Activated T-helper 9 cell treated with anti-CD3 and anti-CD28 coated beads, Interleukin-2, amount 50 U/mL, for 16 hours (primary cell): ENCODE results near the gene SPHKAP.
"Not testable (repeated sequence)": the region's sequence is repeated elsewhere in the genome, so short reads cannot be mapped to it uniquely, and the experiment has no call there.

Experiments used
- DNase-seq: peaks from one replicate; pipeline ENCODE4 v3.0.0-alpha.2; 2020; ENCODE audit warnings: low read depth

The SPHKAP gene

DNA sequence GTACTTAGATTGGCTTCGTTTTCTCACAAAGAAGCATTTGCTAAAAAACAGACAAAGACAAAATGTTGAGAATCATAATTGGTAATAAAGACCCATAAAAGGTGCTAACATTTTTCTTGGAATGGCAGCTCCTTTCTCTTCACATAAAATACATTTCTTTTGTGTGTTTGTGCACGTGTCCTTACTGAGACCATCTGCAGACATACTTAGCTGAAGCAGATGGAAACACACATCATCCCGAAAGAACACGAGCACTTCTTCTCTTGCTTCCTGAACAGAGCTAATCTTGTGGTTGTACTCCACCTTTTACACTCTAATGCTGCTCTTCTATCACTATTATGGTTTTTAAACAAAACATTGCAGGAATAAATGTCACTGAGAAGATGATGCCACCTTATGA, 142.5 kb downstream of the SPHKAP start:
- DNase-seq, result no peak

DNA sequence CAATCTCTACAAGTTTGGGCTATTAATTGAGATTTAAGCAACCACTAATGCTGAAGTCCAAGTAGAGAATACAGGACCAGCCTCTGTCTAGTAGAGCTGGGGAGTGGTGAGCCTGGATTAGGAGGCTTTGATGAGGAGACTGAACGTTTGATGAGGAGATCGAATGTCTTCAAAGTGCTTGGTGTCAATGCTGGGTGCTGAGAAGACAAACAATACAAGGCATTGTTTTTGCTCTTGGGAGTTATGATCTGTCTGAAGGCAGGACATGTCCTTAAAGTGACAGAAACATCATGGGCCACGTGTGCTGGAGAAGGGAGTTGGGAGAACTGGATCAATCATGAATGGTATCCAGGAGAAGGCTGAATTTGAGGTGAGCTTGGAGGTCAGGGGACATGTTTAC, 143.6 kb downstream of the SPHKAP start:
- DNase-seq, result no peak

DNA sequence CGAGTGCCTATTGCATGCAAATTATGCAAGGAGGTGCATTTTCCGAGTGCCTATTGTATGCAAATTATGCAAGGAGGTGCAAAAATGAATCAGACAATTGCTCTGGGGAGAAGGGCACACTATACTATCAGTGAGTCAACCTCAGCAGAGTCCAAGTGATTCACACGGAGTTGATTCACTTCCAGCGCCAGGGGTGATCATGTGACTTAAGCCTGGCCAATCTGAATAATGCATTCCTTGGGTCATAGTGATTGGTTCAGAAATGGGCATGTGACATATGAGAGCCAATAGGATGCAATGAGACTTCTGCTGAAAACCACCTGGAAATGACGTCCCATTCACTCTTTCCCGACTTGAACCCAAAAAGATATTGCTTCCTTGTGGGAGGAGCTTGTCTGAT, 157.9 kb downstream of the SPHKAP start:
- no peak for DNase-seq

DNA sequence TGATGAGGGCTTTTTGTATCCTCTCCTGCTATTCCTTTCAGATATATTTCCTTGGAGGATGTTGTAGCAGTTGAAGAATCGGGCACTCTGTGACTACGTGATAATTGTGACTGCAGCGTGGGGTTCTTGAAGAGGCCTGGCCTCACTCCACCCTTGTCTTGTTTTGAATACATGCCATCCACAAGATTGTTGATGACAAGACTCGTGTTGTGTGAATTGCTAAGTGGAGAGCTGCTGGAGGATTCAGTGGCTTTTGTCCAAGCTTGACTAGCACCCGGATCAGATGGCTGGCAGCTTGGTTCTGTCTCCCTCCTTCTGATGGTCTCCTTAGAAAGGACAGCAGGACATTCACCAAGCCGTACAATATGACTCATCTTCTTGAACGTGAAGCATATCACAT, 163.2 kb downstream of the SPHKAP start:
- DNase-seq, result no peak

DNA sequence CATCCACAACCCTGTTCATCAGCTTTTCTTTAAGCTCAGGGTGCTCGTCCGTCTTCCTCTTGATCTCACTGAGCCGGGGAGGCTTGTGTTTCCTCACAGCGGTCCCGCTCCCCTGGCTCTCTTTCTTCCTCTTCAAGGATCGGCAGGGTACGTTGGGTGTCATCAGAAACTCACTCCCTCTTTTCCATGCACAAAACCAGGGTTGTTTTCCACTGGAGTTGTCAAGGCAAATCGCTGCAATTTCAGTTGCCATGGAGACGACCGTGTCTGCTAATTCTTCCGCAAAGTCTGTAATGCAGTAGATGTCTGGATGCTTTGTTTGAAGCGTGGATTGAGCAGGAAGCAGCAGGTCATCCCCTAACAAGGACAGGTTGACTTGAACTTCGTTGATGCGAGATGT, 163.7 kb downstream of the SPHKAP start:
- no peak for DNase-seq

DNA sequence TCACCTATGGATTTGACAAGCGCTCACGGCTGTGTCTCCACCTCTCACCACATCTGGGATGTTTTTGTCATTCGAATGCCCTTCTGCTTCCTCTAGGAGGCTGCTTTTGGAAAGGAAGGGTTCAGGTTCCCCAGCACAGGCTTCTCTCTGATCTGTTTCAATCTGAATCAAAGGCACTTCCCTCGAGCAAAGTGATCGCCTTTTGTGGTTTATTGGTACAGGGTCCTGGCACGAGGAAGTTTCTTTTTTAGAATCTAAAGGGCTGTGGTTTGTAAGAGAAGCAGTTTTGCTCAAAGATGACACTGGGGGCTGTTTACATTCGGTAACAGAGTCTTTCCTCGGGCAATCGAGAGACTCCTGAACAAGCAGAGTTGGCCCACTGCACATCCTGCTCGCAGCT, 165.1 kb downstream of the SPHKAP start:
- DNase-seq, result no peak

DNA sequence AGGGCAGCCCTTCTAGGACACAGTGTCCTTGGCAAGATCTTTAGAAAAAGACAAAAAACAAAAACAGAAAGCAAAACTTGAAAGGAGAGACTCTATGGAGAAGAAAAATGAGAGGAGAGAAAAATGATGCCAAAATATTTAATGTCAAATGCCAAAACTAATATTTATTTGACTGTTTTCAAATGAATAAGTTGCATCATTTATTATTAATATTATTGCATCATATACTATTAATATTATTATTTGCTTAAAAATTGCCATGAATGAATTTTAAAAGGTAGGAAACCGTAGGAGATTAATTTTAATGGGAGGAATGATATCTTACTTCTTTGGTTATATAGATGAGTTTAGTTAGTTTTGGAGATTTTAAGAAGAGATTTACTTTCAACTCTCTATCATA, 165.7 kb downstream of the SPHKAP start:
- no peak for DNase-seq

DNA sequence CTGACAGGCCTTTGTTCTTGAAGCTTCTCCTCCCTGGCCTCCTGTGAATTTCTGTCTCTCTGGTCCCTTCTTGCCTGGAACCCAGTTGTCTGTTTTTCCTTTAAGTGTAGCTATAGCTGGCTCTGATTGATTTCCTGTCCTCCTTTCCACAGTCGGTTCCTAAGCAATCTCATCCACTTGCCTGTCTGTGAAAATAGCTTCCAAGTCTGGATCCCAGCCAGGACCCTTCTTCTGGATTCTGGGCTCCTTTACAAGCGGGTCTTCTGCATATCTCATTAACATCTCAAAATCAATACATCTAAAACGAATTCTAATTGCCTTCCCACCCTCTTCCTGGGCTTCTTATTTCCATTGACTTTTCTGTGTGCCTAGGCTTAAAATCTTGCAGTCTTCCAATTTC, 185.1 kb downstream of the SPHKAP start:
- DNase-seq, result no peak

DNA sequence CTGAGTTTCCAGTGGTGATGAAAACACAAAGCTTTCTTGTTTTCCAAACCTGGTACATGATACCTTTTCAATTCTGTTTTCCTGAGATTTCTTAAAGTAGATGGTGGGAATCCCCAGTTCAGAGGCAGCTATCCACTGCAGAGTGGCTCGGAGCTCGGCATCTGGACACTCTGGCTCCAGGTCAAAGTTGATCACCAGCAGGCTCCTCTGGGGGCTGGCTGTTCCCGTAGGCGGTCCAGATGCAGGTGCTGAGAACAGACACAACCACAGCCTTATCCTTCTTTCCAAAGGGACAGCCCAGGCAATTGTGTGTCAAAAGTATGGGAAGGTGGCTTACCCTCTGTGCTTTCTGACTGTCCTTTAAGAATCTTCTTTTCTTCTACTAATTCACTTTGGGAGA, 190.6 kb downstream of the SPHKAP start:
- DNase-seq, result no peak

DNA sequence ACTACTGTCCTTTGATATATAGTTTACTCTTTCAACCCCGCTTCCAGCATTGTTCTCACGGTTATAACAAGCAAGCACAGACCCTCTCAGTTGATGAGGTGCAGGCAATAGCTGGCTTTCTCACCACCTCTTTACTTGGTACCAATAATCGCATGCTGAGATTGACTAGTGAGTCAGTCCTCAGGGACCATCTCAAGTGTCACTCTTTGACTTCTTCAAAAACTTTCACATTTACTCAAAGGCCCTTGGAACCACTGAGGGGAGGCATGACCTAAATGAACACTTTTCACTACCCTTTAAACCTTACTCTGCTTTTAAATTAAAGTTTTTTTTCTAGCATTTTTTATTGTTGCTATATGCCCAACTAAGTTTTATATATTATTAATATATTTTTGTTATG, 208.2 kb downstream of the SPHKAP start:
- no peak for DNase-seq

DNA sequence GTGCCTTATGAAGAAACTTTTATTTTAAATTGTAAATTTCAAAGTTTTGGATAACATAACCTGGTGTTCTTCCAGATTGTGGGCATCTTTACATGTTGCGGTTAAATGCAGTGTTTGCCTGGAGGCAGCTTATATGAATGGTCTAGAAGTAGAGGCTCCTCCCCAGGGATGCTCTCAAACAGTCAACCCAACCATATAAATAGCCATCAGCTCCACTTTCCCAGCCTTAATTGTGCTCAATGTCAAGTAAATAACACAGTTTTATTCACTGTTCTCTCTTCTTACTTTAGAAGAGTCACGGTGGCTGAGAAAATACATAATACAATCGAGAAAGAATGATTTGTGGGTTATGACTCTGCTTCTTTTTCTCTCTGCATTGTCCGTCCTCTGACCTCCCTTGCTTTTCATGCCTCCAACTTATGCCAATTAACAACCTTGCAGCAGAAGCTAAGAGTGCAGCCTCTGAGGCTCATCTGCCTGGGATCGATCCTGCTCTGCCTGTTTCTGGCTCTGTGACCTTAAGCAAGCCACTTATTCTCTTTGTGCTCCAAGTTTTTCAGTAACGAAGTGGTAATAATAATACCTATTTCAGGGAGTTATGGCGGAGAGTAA, 209.8 kb downstream of the SPHKAP start:
- no peak for DNase-seq

DNA sequence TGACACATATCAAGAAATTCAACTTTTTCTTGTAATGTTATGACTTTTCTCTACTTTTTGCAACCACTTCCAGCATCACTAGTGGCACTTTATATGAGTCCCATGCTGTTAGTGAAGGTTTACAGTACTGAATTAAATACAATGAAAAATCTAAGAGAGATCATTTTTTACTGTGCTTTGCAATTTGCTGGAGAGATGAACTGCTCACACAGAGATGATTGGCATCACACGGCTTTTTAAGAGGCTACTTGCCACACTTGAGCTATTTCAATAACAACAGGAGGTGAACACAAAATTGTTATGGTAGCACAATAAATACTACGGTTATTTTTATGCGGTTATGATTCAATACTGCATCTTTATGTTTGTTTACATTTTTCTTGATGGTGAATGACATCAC, 221.2 kb downstream of the SPHKAP start:
- no peak for DNase-seq

DNA sequence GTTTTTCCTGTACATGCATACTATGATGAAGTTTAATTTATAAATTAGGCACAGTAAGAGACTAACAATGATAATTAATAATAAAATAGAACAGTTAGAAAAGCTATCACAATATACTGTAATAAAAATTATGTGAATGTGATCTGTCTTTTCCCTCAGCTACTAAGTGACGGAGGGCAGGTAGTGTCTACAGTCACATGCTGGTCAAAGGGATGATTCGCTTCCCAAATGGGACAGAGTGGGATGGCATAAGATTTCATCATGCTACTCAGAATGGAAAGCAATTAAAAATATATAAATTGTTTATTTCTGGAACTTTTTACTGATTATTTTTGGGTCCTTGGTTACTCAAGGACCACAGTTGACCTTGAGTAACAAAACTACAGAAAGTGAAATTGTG, 238.5 kb downstream of the SPHKAP start:
- no peak for DNase-seq

DNA sequence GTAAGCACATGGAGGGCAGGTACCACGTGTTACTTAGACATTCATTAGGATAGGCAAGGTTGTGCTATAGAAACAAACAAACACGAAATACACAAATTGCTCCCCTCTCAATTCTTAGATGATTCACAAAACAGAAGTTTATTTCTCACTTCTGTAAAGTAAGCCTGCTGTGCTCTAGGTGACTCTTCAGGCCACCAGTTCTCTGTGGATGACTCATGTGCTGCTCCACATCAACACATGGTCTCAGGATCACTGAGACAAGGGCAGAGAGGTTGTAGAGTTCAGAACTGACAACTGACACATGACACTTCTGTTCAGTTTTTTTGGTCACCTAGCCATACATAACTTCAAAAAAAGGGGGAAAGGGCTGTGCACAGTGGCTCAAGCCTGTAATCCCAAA, 239.5 kb downstream of the SPHKAP start:
- DNase-seq, result no peak

DNA sequence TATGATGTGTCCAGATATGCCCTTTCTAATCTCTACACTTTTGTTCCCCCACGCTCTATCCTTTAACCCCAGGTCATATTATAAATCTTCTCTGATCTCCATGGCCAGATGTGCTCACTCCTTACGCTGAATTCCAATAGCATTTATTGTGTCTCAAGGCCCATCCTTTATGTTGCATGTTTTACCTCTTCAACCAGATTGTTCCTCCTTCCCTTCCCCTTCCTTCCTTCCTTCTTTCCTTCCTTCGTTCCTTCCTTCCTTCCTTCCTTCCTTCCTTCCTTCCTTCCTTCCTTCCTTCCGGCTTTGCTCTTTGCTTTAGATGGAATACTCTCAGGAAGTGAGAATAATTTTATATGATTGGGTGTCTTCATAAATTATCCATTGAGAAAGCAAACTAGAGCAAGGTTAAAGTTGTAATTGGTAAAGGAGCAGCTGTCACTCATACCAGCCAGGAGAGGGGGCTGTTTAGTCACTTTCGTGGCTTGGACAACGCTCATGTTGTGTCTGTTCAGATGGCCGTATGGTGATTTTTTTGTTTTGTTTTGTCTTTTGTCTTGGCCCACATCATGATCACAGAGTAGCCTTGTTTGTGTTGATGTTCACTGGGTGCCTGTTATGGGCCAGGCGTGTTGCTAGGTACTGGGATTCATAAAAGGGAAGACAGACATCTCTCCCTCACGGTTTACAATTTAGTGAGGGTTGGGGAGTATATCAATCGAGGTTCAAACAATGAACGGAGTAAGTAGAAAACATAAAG, 242.0 kb downstream of the SPHKAP start:
- no peak for DNase-seq

DNA sequence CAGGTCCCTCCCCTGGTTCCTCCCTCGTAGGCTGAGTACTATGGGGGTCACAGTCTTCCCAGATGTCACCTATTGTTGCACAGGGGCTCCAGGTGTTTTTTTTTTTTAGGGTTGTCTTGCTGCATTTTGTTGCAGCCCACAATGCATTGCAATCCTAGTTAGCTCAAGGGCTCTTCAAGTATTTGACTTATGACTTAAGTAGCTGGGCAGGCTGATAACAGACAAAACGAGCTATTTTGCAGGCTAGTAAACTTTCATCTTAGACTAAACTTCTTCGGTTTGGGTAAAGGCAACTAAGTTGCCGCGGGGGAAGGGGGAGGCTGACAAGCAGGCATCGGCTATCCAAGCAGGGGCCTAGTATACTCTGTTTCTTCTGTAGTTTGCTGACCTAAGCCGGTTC, 245.2 kb downstream of the SPHKAP start:
- DNase-seq, result not testable (repeated sequence)

DNA sequence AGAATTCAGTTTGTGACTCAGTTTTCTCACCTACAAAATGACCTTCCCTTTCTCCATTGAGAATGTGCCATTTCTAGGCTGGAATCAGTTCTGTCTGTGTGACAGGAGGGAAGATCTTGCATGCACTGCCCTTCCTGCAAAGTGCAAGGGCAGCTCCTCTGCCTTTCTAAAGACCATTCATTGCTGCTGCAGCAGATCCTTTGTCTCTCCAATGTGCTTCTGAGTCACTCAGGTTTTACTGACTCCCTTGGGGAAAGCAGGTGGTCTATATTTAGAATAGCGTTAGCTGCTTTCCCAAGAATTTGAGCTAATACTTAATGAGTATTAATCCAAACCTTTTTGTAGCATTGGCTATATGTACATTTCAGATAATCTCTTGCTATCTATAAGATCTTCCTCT, 247.6 kb downstream of the SPHKAP start:
- DNase-seq, result no peak

DNA sequence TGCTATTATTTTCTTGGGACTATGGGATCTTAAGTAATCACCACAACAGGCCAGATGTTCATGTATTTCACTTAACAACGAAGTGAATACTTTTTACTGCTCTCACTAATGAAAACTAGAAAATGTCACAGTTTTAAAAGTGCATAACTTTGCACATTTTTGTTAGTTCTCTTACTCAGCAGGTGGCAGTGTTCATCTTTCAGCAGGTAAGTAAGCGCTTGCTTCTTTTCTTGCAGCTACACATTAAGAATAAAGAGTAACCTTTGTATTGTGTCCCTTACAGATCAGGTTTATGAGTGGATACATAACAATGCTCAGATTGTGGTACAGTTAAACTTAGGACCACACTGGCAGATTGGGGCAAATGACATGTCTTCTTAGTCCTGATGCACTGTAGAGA, 249.1 kb downstream of the SPHKAP start:
- DNase-seq, result no peak

DNA sequence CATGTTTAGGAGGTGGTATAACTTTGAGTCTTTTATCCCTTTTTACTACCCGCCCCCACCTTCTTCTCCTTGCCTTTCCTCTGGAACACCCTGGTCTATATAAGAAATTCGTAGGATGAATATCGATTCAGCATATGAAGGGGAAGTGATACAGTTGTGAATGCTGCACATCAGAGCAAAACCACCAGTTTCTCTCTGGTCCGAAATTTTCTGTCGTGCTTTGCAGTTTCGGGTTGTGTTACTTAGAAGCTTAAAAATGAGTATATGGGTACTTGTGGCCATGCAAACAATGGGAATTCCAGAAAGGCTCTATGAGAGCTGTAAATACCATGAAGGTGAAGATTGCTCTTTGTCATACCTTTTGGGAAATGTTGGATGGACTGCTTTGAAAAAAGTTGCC, 249.5 kb downstream of the SPHKAP start:
- DNase-seq, result no peak
